Cerebellar cortex (tissue), 1 donor: Measurements from ENCODE around the gene DBP.
"Not testable (repeated sequence)": the region's sequence is repeated elsewhere in the genome, so short reads cannot be mapped to it uniquely, and the experiment has no call there.

Source experiments
- DNase-seq: peaks from one replicate; pipeline ENCODE4 v3.0.0-alpha.2; 2015; ENCODE audit warnings: low spot score

DBP gene

GRCh38 chr19:48665786-48666185, 28.6 kb upstream of the DBP start:
- no peak for DNase-seq

GRCh38 chr19:48664476-48664875, 27.3 kb upstream of the DBP start:
- no peak for DNase-seq

GRCh38 chr19:48663667-48664066, 26.5 kb upstream of the DBP start:
- DNase-seq = no peak

- no peak for DNase-seq
Measured at GRCh38 chr19:48661711-48662090, 24.5 kb upstream of the DBP start.

- peak; percentile 97 for DNase-seq
Measured at GRCh38 chr19:48660852-48661710, 23.9 kb upstream of the DBP start.

- DNase-seq = peak; percentile 65
Measured at GRCh38 chr19:48659768-48660167, 22.6 kb upstream of the DBP start.

- DNase-seq = no peak
Measured at GRCh38 chr19:48658483-48658882, 21.3 kb upstream of the DBP start.

- DNase-seq = not testable (repeated sequence)
Measured at GRCh38 chr19:48657828-48658227, 20.6 kb upstream of the DBP start.

GRCh38 chr19:48656840-48657474, 19.8 kb upstream of the DBP start:
- DNase-seq = peak; percentile 36

GRCh38 chr19:48654299-48655059, 17.3 kb upstream of the DBP start:
- DNase-seq = no peak

- no peak for DNase-seq
Measured at GRCh38 chr19:48651683-48652048, 14.5 kb upstream of the DBP start.

- no peak for DNase-seq
Measured at GRCh38 chr19:48650974-48651682, 13.9 kb upstream of the DBP start.

- DNase-seq = peak; percentile 86
Measured at GRCh38 chr19:48648134-48648533, 11.0 kb upstream of the DBP start.

GRCh38 chr19:48646722-48647216, 9.6 kb upstream of the DBP start:
- DNase-seq = no peak

GRCh38 chr19:48646001-48646721, 9.0 kb upstream of the DBP start, which contains the start of gene CA11:
CA11 (minus strand) TSS chr19:48646187; CDS start chr19:48645632, 555 bp downstream.
- DNase-seq = peak; percentile 96

- no peak for DNase-seq
Measured at GRCh38 chr19:48645620-48646000, 8.4 kb upstream of the DBP start.

- peak; percentile 95 for DNase-seq
Measured at GRCh38 chr19:48644839-48645619, 7.8 kb upstream of the DBP start.

- DNase-seq = no peak
Measured at GRCh38 chr19:48644355-48644754, 7.2 kb upstream of the DBP start.

GRCh38 chr19:48642862-48643261, 5.7 kb upstream of the DBP start:
- no peak for DNase-seq

- no peak for DNase-seq
Measured at GRCh38 chr19:48641850-48642249, 4.7 kb upstream of the DBP start.
